Heart right ventricle (tissue), 16 donors: ENCODE data around the gene MEIOB. TPM values are rescaled to one million over a fixed set of nuclear protein-coding genes. Genes with fewer than 3 reads are reported as not detected.
"Not testable (repeated sequence)": the region's sequence is repeated elsewhere in the genome, so short reads cannot be mapped to it uniquely, and the experiment has no call there.

Experiments
- ATAC-seq, 8 donors: fragments of 200-7000 bp; cut with Tn5 transposase; one replicate each; pipeline ENCODE4 v1.9.1; 2020; ENCODE audit warnings: mild to moderate bottlenecking in 8 of 8, moderate library complexity in 8 of 8, moderate number of reproducible peaks in 1 of 8
- DNase-seq, 2 donors: peaks; one replicate each; pipeline ENCODE4 v3.0.0-alpha.2; 2020
- H3K27ac ChIP-seq, 10 donors: fragments of 200-600 bp; sonication (generic) in 2 of 10; one replicate each; pipeline versions ENCODE4 v1.5.0 to v1.8.0; 2020 to 2022; ENCODE audit warnings: mild to moderate bottlenecking in 3 of 10
- H3K27me3 ChIP-seq, 7 donors: fragments of 200-600 bp; one replicate each; pipeline ENCODE4 v1.8.0; 2021 to 2022; ENCODE audit warnings: mild to moderate bottlenecking in 2 of 7
- H3K36me3 ChIP-seq, 9 donors: fragments of 200-600 bp; sonication (generic) in 1 of 9; one replicate each; pipeline versions ENCODE4 v1.5.0 to v1.8.0; 2020 to 2022; ENCODE audit warnings: mild to moderate bottlenecking in 2 of 9
- H3K4me1 ChIP-seq, 9 donors: fragments of 200-600 bp; sonication (generic) in 1 of 9; one replicate each; pipeline versions ENCODE4 v1.5.0 to v1.8.0; 2020 to 2022; ENCODE audit warnings: mild to moderate bottlenecking in 4 of 9
- H3K4me3 ChIP-seq, 10 donors: fragments of 200-600 bp; sonication (generic) in 2 of 10; one replicate each; pipeline versions ENCODE4 v1.5.0 to v1.8.0; 2020 to 2022; ENCODE audit warnings: mild to moderate bottlenecking in 7 of 10, moderate library complexity in 2 of 10
- H3K9me3 ChIP-seq, 11 donors: fragments of 200-600 bp in 10 of 11; sonication (generic) in 2 of 11; one replicate each; pipeline versions ENCODE4 v1.5.0 to v1.8.0; 2013 to 2022; ENCODE audit warnings: mild to moderate bottlenecking in 2 of 11, control low read depth in 1 of 11, moderate library complexity in 1 of 11
- CTCF ChIP-seq, 9 donors: fragments of 200-600 bp; sonication (generic) in 2 of 9; IDR thresholded peaks; one replicate each; pipeline versions ENCODE4 v1.5.0 to v1.8.0; 2021 to 2022; ENCODE audit warnings: antibody characterized with exemption in 9 of 9, mild to moderate bottlenecking in 5 of 9, moderate library complexity in 1 of 9
- WGBS, 2 donors: extraction: QIAGEN DNeasy Blood & Tissue Kit; methylation state at CpG; one replicate each; pipeline ENCODE4 v1.1.7; 2013; ENCODE audit warnings: inconsistent platforms in 1 of 2; 5-methylcytosine and 5-hydroxymethylcytosine counted together
- intact Hi-C, 10 donors: fragments of 100-400 bp; cut with DNase I; formaldehyde crosslinking; loops; one replicate each; pipeline versions ENCODE4 v1.11.1 to v1.14.2; 2022
- polyA plus RNA-seq, 2 donors: library from polyadenylated mRNA; stranded (reverse); fragments of 200-250 nt; gene quantifications; one replicate each; pipeline ENCODE4 v1.2.3, GENCODE V29; 2013
- total RNA-seq, 10 donors: library from RNA; stranded (reverse); fragmentation: NEBNext Ultra II Directional in 3 of 10; extraction: Animal tissue kit (Norgen Biotek cat#: 25700) in 3 of 10; gene quantifications; one replicate each; pipeline versions ENCODE4 v1.2.1 to v1.2.4, GENCODE V29; 2021 to 2023
- donor health status: Arrhythmogenic right ventricular cardiomyopathy.
- donor health status: ischemic (EF 13 %, LVEDD 7.1; RV severe dilation, severe dysfunction).
- donor health status: healthy with polysubstance abuse.
- donor health status: DM: no; HTN: yes; CAD: no.
- donor health status: DM: no; HTN: no; CAD: no.
- donor health status: ischemic (EF 25% LVEDD 6.9; RV normal size, moderate dysfunction).
- donor health status: ischemic (EF 25% LVEDD 5.7; RV mildly dilated, moderate dysfunction).
- donor health status: healthy.
- donor health status: DM: yes; HTN: yes; CAD: no.
- donor health status: Ischemic cardiomyopathy.
- donor health status: ischemic (EF 35%, LVEDD 5.7; RV mildly dilated, moderate dysfunction).
- donor health status: nonischemic (EF 11% LVEDD 7.7; RV severe dilation, severe dysfunction).
- donor health status: DM: yes; HTN: yes; CAD: no.
- donor health status: PGD.
- donor health status: ischemic (EF 29% LVEDD 5.4; RV normal size, mild dysfunction).
- donor health status: nonischemic (EF 23%, LVEDD 6.1; RV moderate dilation, normal function).

The MEIOB gene
- total and polyA plus RNA-seq, 12 donors, result not detected

DNA sequence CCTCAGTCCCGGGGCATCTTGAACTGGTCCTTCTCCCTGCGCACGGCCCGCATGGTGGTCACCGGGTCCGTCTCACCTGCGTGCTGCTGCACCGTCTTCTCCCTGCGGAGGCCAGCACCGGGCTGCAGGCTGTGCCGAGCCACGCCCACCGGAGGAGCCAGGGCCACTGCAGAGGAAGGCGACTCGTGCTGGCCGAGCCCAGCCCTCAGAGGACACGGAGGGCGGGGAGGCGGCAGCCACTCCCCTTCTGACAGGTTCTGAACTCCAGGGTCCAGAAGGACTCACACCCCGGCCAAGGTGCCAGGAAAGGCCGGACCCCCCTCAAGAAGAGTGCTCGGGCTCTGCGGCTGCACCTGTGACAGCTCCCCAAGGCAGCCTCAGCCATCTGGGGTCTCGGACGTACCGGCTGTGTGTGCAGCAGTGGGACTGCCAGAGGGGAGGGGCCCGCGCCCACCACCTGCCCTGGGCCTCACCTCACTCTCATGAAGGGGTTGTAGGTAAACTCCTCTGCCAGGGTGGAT, 62.6 kb downstream of the MEIOB start:
- intact Hi-C loops, result no loop called here
- H3K4me1 ChIP-seq, result no peaks in the 10 kb centered on the region
- peaks cover 0 to 86% (median 18%) of the 10 kb centered on the region in 9 donors for H3K36me3 ChIP-seq
- ATAC-seq (no peak), DNase-seq (no peak)
- WGBS, 2 donors, result 73 to 83% methylated on average over 27 to 28 of the region's 28 CpGs
- no peak for TF ChIP-seq CTCF (IDR thresholded peaks at IDR 0.05)
- no peak overlapping the region for H3K27ac ChIP-seq
- H3K27me3 ChIP-seq, result no peaks in the 10 kb centered on the region
- peaks cover 0 to 4% (median 0%) of the 10 kb centered on the region in 11 donors for H3K9me3 ChIP-seq
- H3K4me3 ChIP-seq, result no peak overlapping the region

DNA sequence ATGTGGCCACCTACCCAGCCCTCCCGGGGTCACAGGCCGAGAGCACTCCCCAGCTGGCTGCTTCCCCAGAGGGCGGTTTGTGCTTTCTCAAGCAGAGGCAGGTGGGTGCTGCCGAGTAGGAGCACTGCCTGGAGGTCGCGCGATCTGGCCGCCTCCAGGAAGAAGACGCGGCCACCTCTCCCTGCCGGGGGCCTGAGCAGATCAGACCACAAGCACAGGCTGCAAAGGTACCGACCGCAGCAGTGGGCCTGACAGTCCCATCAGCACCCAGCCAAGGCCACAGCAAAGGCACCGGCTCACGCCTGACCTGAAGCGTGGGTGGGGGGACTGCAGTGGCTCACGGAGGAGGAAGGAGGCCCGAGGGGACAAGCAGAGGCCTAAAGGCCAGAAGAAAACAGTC, 63.3 kb downstream of the MEIOB start:
- intact Hi-C loops, result no loop called here
- H3K36me3 ChIP-seq, result peaks cover 0 to 81% (median 18%) of the 10 kb centered on the region in 9 donors
- DNase-seq (no peak), ATAC-seq (no peak)
- H3K4me1 ChIP-seq, result no peaks in the 10 kb centered on the region
- no peak for TF ChIP-seq CTCF (IDR thresholded peaks at IDR 0.05)
- no peak overlapping the region for H3K4me3 ChIP-seq
- no peak overlapping the region for H3K27ac ChIP-seq
- no peaks in the 10 kb centered on the region for H3K27me3 ChIP-seq
- whole genome bisulfite sequencing, 2 donors, result 80 to 88% methylated on average over 18 of the region's 18 CpGs
- peaks cover 0 to 4% (median 0%) of the 10 kb centered on the region in 11 donors for H3K9me3 ChIP-seq

- no peak for TF ChIP-seq CTCF (IDR thresholded peaks at IDR 0.05)
- Histone ChIP-seq H3K9me3 (peaks cover 0 to 4% (median 0%) of the 10 kb centered on the region in 11 donors), H3K4me3 (no peak overlapping the region), H3K4me1 (no peaks in the 10 kb centered on the region), H3K27ac (no peak overlapping the region), H3K27me3 (no peaks in the 10 kb centered on the region), H3K36me3 (peaks cover 0 to 75% (median 18%) of the 10 kb centered on the region in 9 donors)
- WGBS, 2 donors, result 88 to 92% methylated on average over 10 of the region's 10 CpGs
- no peak for ATAC-seq
- intact Hi-C loops, result no loop called here
- DNase-seq, result no peak
Measured at GRCh38 chr16:1807626-1808025, 64.3 kb downstream of the MEIOB start.

DNA sequence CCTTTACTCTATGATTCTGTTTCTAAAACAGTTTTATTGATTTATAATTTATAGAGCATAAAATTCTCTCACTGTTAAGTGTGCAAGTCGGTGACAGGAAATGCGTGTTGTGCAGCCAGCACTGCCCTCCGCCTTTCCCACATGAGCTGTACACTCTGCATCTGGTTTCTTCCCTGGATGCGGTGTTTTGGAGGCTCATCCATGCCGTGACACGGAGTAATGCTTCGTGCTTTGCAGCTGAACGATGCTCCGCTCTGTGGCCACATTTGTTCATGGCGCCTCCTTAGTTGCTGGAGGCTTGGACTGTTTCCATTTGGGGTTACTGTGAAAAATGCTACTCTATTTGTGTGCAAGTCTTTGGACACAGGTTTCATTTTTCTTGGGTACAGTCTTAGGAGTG, 71.3 kb downstream of the MEIOB start:
- Histone ChIP-seq H3K4me3 (no peak overlapping the region), H3K27me3 (no peaks in the 10 kb centered on the region), H3K4me1 (no peaks in the 10 kb centered on the region), H3K27ac (no peak overlapping the region), H3K36me3 (peaks cover 0 to 15% (median 0%) of the 10 kb centered on the region in 9 donors), H3K9me3 (peaks cover 0 to 17% (median 0%) of the 10 kb centered on the region in 11 donors)
- no peak for TF ChIP-seq CTCF (IDR thresholded peaks at IDR 0.05)
- intact Hi-C loops, result no loop called here
- ATAC-seq (no peak), DNase-seq (peak in 1 of 2 donors; percentile 2)
- WGBS, 2 donors, result 84% methylated on average over 10 of the region's 10 CpGs

DNA sequence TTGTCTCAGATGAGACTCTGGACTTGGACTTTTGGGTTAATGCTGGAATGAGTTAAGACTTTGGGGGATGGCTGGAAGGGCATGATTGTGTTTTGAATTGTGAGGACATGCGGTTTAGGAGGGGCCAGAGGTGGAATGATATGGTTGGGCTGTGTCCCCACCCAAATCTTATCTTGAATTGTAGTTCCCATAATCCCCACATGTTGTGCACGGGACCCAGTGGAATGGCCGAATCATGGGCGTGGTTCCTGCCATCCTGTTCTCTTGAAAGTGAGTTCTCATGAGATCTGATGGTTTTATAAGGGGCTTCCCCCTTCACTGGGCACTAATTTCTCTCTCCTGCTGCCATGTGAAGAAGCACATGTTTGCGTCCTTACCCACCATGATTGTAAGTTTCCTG, 72.7 kb downstream of the MEIOB start:
- not testable (repeated sequence) for H3K36me3 ChIP-seq, H3K4me3 ChIP-seq, ATAC-seq, H3K27me3 ChIP-seq, DNase-seq, H3K27ac ChIP-seq, H3K4me1 ChIP-seq
- intact Hi-C loops, result loop anchor here in 1 of 10 donors (10.0 kb wide), 1 partner anchor 64 kb away; no protein-coding TSS in a partner anchor
- WGBS, 2 donors, result 83 to 87% methylated on average over 5 of the region's 5 CpGs
- peaks cover 0 to 17% (median 0%) of the 10 kb centered on the region in 11 donors for H3K9me3 ChIP-seq
